HG02852 (cell line): ENCODE results near the gene MN1.

Experiments used
- ATAC-seq: cut with Tn5 transposase; IDR thresholded peaks from one replicate; pipeline ENCODE4 v1.9.1; 2021; ENCODE audit warnings: mild to moderate bottlenecking, moderate library complexity; ENCODE audit not compliant: unreplicated experiment

The MN1 gene

DNA sequence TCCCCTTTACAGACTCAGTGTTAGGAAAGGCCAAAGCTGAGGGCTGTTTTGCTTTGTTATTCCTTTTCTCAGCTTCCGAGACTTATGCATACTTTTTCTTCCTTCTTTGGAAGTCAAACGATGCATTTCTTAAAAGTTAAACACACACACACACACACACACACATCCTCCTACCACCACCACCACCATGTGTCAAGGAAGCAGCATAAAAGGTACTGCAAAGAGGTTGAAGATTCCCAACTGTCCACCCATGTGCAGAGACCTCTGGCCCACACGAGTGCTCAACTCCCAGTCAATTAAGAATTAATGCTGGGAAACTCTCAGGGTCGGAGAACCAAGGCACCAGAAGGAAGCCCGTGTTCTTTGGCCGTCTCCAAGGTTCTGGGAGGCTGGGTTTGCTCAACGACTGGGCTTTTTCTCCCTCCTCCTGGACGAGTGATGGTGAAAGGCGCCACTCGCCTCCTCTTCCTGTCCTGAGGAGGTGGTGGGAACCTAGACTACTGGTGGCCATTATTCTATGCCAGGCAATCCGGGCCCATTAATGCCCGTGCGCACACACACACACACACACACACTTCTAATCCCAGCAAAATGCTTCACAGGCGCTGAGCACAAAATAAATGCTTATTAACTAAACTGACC, 15.1 kb downstream of the MN1 start:
- no peak for ATAC-seq

DNA sequence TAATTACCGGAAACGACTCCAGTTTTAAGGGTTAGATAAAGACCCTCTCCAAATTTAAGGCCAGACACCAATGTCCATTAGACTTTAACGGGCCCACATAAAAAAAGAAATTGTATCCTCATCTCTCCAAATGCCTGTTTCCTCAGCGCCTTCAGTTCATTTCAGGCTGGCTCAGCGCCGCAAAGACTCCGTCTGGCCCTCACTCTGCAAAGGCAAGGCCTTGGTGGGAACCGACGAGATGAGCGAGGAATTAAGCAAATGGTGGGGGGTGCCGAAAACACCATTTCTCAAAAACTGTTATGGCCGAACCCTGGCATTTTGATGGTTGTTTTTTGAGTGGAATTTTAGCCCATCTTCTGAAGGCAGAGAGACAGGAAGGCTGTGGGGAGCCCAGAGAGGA, 15.7 kb downstream of the MN1 start:
- no peak for ATAC-seq

DNA sequence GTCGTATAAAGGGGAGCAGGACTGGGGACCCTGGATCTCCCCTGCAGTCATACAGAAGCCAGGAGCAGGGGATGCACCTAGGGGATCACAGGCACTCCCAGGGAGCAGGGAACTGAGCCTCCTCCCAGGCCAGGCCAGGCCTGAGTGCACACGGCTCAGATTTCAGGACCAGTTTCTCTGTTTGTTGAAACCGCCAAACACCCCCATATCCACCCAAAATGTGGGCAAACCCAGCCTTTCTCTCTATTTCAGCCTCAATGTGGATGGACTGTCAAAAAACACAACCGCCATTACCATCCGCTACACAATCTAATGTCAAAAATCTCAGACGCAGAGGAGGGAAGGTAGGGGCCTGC, 17.5 kb downstream of the MN1 start:
- no peak for ATAC-seq

DNA sequence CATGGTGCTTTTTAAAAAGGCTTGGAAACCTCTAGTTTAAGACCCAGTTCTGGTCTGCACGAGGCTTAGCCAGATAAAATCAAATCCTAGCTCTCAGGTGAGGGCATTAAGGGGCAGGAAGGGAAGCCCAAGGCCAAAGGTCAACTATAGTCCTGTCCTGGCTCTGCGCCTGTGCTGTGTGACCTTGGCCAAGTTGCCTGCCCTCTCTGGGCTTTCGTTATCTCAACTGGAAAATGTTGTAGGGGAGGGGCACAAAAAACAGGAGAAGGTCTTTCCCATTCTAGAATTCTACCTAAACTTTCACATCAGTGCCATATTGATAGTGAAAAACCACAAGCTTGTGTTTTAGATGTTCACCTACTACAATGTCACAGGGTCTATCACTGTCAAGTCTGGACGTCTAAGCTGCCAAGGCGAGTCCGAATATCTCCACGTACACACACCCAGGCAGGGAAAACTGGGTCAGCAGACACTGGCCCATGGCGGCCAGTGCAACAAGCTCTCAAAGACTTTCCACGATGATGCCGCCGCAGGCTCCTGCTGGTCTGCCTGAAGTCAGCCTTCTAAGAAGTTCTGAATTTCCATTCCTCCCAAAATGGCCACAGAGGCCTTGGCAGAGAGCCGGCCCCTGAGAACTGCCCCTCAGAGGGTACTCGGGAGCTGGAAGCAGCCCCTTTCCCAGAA, 18.0 kb downstream of the MN1 start:
- ATAC-seq = no peak

DNA sequence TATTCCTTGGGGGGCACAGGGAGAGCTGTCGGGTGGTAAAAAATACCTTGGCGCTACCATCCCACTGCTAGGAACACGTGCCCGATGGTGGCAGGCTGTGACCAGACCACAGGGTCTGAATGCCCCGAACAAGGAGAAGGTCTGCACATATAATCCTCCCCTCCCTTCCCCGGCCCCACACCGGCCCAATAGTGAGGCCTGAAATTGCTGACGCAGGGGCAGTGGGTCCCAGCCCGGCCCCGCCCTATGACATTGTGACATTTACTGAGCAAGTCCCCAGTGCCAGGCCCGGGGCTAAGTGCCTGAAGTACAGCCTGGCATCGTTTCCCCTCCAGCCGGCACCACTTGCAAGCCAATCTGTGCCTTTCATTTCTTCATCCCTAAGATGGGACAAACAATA, 19.5 kb downstream of the MN1 start:
- no peak for ATAC-seq

DNA sequence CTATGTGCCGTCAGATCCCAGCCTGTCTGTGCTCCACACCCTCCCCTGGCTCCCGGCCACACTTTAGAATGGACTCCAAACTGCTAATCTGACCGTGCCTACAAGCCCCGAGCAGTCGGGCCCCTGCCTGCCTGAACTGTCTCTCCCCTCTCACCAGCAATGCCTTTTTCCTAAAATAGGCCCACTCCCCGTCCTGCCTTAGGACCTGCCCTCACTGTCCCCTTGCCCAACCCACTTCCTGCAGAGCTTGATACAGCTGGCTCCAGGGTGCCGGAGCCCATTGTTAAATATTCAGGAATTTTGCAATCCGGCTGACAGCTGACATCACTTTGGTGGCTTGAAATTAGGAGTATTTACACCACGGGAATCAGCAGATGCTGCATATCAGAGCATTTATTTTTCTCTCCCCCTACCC, 21.4 kb downstream of the MN1 start:
- no peak for ATAC-seq

DNA sequence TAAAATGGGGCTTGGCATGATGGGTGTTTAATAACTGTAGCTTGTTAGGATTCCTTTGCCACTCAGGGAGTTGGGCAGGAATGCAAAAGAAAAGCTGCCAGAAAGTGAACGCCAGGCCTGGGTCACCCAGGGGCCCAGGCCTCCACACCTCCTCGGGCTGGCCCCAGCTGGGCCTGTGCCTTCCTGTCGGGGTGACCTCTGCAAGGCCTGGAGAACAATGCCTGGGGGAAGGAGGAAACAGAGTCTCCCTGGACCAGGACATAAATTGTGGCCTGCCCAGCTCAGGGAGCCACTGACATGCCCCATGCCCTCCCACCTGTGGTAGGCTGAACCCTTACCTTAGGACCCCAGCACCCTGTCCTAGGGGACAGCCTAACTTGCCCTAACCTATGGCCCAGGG, 21.9 kb downstream of the MN1 start:
- ATAC-seq = no peak

DNA sequence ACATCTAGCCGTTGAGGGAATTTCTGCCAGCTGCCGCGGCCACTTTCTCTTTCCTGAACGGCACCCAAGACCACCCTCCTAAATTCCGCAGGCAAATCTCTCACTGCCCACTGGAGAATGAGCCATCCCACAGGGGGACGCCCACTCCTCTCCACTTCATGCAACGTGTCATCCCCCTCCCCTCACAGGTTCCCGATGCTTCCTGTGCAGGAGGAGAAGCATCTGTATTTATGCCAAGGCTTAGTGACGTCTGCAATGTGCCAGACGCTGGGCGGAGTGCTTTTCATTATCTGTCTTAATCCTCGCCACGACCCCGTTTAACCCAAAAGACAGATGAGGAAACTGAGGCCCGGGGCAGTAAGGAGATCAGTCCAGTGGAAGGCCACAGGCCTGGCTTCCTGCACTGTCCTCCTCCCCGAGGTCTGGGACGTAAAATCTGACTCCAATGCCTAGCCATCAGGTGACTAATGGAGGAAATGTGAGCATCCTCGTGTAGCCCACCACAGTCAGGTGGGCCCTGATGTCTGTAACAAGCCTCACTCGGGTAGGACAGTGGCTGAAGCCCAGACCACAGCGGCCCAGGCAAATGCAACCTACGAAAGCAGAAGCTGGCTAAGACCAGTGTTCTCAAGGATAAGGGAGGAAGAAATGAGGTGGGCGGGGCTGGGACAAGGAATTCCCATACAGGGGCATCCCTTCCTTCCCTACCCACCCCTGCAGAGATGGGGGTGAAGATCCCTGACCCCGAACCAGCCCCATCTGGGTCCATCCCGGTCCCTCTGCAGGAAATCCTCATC, 23.1 kb downstream of the MN1 start:
- ATAC-seq = no peak

DNA sequence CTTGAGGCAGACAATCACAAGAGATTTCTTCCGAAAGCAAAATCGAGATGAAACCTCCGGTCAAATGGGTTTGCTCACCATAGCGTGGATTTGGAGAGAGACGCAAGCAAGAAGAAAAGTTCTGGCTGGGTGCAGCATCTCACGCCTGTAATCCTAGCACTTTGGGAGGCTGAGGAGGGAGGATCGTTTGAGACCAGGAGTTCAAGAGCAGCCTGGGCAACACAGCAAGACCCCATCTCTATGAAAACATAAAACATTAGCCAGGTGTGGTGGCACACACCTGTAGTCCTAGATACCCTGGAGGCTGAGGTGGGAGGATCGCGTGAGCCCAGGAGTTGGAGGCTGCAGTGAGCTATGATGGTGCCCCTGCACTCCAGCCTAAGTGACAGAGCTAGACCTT, 24.4 kb downstream of the MN1 start:
- ATAC-seq = no peak

DNA sequence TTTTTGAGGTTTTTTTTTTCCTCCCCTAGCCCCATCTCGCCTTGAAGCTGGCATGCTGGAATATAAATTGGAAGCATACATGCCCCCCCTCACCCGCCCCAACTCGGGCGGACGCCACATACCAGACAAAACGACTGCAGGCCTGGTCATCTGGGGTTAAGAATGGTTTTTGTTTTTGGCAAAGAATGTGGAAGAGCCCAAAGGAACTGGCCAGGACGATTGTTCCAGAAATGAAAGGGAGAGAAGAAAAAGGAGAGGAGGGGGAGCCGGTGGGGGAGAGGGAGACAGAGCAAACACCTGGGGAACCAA, 25.0 kb downstream of the MN1 start:
- no peak for ATAC-seq

DNA sequence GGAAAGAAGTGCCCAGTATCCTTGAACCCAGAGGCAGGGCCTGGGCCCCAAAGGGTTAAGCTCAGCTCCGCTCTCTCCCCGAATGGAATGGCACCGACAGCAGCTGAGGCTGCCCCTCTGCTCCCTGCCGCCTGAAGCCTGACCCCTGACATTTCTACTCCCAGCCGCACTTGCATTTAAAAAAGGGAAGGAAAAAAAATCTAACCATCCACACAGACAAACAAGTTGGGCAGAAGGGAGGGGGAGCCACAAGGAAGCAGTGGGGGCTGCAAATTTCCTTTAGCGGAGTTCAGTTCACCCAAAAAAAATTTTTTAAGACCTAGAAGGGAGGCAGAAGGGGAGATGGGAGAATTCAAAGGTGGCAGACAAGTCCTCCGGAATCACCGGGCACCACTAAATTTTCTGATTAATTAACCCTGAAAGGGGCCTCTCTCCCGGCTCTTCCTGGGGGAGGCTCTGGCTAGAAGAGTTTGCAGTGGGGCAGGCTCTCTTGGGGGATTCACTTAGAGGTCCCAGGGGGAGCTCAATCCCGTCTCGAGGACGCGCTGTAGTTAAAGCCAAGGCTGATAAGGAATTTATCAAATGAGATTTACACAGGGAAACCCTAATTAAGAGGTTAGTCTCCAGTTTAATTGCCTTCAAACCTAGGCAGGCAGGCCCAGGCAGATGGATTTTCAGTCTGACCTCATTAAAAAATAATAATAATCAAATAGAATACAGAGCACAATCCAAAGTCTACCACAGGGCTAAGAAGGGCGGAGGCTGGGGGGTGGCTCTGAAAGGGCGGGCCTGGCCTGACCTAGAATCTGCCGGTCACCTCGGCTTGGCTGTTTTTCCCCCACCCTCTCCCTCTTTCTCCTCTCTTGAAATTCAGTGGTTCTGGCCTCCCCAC, 25.6 kb downstream of the MN1 start:
- no peak for ATAC-seq

DNA sequence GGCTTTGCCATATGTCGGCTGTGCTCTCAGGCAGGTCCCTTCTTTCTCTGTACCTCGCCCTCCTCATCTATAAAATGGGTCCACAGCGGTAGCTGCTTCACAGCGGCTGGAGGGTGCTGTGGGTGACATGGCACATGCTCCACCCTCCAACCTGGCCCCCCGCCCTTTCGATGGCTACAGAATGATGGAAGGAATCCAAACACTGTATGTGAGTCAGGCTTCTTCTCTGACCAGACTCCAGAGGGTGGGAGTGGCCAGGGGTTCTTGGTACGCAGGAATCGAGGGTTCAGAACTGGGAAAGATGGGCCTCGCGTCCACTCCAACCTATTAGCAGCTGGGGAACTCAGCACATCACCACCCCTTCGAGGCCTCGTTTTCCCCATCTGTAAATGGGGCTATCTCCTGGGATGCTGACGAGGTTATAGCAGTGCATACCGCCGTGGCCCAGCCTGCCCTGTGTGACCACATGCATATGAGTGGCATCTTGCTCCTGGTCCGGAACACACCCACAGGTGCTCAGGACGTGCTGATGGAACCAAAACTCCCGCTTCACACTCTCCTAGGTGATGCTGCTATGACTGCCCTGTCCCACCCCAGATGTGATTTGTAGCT, 26.4 kb downstream of the MN1 start:
- no peak for ATAC-seq

DNA sequence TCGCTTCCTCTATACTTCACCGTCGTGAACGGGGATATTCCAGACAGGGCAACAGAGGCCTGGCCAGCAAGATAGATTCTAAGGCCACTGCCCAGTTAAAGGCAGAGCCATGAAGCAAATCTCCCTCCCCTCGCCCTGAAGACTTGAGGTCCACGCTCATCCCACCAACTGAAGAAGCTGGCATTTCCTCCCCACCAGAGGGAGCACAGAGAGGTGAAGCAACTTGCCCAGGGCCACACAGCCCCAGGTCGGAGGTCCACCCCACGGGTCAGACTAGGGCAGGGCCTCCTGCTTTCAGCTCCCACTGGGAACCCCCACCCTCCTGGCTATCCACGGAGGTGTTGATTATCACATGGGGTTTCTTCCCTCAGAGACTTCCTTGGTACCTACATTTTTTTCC, 27.4 kb downstream of the MN1 start:
- no peak for ATAC-seq

DNA sequence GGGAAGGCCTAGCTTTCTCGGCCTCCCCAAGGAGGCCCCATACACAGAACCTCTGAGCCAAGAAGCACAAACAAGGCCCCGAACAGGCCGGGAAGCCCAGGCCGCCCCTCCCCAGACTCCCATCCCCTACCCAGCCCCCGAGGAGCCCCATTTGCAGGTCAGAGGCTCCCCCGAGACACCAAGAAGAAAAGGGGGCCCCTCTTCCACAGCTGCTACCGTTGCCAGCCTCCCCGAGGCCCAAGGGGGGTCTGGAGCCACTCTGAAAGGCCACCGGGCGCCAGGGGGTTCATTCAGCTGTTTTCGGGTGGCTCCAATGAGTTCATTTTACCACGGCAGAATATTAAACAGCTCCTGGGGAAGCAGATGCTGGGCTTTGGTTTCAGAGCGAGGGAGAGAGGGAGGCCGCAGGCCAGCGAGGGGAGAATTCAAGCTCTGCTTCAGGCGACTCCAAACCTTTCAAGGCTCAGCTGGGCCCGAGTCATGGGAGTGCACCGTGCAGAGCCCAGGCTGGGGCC, 28.5 kb downstream of the MN1 start:
- ATAC-seq = no peak

DNA sequence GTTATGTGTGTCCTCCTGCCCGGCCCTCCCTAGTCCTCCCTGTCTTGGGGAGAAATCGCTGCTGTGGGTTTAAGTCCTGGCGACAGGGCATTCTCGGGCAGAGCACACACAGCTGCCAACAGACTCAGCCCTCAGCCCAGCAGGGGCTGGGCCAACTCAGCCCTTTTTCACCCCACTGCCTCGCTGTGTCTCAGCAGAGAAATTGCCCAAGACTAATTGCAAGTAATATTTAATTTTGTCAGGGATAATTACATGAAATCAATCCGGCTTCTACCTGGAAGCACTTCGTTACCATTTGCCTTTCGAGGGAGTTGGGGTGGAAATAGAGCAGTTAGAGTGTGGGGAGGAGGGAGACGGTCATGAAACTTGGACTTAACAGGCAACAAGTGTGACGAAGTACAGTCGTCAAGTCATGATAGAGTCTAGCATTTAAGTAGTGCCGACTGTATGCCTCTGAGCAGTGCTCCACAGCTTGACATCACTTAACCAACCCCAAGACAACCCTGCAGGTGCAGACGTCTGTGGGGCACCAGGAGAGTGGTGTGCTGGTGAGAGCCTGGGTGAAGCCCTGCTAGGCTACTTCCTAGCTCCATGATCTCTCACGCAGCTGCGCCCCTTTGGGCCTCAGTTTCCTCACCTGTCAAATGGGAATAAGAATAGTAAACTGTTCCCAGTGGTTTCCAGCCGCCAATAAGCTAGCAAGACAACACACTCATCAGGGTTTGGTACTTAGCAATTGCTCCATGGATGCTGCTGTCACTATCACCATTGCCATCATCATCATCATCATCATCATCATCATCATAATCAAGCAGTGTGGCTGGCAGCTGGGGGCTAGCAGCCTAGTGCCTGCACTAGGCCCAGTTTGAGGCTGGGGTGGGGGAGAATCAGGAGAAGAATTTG, 29.2 kb downstream of the MN1 start:
- no peak for ATAC-seq

DNA sequence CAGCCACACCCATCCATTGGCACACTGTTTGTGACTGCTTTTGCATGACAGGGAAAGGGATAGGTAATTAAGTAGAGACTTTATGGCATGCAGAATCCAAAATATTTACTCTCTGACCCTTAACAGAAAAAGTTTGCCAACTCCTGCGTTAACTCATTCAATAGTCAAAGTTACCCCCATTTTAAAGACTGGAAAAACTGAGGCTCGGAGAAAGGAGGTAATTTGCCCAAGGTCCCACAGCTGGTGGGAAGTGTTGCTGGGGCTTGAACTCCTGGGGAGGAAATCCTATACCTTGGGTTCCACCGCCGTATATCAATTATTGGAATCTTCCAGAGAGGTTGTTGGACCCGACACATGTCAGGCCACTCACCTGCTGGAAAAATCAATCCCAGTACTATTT, 29.9 kb downstream of the MN1 start:
- no peak for ATAC-seq

DNA sequence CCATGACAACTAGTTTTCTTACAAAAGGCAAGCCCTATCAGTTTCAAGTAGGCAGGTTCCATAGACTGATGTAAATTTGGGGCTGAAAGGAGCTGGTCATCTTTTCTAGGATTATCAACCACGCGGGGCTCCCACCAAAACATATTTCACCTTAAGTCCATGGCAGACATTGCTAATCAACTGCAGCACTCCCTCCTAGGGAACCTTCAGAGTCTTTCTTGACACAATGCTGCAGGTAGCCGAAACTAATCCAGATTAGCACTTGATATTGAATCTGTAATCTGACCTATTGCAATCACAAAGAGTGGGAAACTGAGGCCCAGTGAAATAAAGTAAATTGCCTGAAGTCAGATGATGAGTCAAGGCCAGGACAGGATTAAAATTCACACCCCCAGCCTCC, 32.5 kb downstream of the MN1 start:
- no peak for ATAC-seq

DNA sequence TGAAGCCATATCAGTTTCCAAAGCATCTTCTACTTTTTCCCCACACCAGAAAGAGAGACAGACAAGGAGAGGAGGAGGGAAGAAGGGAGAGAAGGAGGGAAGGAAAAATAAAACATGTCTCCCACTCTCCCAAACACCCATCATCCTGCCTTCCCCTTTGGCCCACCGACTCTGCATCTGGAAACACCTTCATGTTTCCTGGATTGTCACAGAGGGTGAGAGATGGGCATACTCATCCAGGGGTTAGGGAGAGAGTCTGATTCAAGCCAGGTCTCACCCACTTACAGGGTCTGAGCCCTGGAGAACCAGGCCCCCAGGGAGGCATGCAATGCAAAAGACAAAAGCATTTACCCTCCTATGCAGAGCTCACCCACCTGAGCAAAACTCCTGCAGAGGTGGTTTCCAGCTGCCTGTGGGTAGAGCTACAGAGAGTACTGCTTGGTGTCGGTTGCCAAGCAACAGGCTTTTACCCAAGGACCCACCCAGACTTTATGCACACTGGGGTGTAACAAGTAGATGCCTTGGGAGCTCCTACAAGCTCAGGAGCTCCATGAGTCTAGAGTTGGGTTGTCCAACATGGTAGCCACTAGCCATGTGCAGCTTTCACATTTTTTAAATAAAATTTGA, 33.4 kb downstream of the MN1 start:
- no peak for ATAC-seq

DNA sequence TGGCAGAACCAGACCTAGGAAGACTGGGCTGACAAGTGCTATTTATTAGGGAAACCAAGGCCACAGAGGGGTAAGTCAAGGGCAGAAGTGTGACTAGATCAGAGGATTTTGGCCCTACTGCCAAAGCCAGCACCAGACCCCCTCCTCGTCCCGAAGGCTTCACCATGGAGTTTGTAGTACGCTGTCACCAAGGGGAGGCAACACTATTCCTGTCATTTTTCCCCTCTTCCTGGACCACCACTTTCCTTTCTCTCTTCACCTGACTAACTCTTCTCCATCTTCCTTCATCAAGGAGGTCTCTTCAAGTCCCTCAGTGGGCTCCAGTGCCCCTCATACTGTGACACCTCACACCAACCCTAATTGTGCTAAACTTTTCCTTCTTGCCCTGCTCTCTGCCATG, 34.9 kb downstream of the MN1 start:
- no peak for ATAC-seq
